NCI-H1694 treated with DMSO at 0.1 percent for 48 hours (cell line): ENCODE results near the gene AAGAB.
"Not testable (repeated sequence)": the region's sequence is repeated elsewhere in the genome, so short reads cannot be mapped to it uniquely, and the experiment has no call there.

ENCODE experiments used
- DNase-seq: peaks from one replicate; lab custom pipeline; 2025; lab: John Stamatoyannopoulos, UW

AAGAB gene

GRCh38 chr15:67253101-67253500 lies 1.4 kb downstream of the AAGAB start:
- DNase-seq: no peak

- DNase-seq: no peak
Observed at GRCh38 chr15:67251318-67251717, 3.1 kb downstream of the AAGAB start.

- DNase-seq: no peak
Observed at GRCh38 chr15:67249830-67250229, 4.6 kb downstream of the AAGAB start.

DNA sequence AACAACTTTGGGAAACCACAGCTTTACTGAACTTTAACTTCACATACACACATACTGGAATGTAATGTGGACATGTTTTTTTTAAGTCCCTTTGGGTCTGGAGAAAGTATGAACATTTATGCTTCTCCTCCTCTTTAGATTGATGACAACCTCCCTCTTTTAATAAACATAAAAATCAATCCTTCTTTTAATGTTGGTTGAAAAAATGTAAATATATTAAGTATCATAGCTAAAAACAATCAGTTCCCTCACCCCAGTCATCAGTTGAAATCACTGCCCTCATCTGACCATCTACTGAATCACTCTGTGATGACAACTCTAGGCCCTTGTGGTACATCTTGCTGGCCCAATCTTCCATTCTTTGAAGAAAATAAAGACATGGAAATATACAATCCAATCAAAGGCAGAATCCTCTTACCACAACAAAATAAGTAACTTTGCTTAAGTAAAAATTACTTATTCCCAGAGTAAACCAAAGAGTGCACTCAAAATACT lies 6.4 kb downstream of the AAGAB start:
- DNase-seq: no peak

DNA sequence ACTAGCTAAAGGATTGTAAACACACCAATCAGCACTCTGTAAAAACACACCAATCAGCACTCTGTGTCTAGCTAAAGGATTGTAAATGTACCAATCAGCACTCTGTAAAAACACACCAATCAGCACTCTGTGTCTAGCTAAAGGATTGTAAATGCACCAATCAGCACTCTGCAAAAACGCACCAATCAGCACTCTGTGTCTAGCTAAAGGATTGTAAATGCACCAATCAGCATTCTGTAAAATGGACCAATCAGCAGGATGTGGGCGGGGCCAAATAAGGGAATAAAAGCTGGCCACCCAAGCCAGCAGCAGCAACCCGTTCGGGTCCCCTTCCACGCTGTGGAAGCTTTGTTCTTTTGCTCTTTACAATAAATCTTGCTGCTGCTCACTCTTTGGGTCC lies 7.9 kb downstream of the AAGAB start:
- DNase-seq: not testable (repeated sequence)

DNA sequence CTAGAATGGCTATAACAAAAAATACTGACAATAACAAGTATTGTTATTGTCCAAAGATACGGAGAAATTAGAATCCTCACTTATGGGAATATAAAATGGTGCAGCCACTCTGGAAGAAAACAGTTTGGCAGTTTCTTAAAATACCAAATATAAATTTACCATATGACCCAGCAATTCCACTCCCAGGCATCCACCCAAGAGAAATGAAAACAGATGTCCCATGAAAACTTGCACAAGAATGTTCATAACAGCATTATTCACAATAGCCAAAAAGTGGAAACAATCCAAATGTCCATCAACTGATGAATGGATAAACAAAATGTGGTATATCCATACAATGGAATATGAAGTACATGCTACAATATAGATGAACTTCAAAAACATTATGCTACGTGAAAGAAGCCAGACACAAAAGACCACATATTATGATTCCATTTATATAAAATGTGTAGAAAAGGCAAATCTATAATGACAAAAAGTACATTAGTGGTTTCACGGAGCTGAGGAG lies 9.4 kb downstream of the AAGAB start:
- DNase-seq: no peak

GRCh38 chr15:67242708-67243111 lies 11.8 kb downstream of the AAGAB start:
- no peak for DNase-seq

DNA sequence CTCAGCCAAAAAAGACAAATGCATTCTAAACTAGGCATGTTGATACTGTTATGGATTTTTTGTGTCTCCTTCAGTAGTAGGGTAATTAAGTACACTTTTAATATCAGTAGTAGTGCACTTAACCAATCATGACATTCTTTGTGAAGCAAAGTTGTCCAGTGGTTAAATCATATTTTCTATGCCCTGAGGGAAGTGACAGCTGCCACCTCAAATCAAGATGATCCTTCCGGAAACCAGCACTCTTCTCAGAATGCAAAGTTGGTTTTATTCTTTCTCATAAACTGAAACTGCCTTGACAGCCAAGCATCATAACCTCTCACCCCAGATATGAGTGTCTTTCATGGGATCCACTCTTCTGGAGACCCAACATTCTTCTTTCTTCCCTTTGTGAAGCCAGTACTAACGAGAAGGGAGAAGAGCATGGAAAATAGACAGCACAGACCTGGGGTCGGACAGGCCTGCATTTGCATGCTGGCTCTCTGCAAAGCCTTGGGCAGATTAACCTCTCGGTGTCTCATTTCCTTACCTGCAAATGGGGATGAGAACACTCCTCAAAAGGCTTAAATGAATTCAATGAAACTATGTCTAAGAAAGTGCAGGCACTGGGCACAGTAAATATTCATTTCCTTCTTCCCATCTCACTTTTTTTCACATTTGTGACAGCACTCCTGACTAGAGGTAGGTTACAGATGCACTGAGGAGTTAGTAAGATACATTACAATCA lies 13.2 kb downstream of the AAGAB start:
- no peak for DNase-seq

- peak; percentile 35 for DNase-seq
Observed at GRCh38 chr15:67240235-67241131, 14.0 kb downstream of the AAGAB start.

GRCh38 chr15:67232591-67232990 lies 21.9 kb downstream of the AAGAB start:
- no peak for DNase-seq

DNA sequence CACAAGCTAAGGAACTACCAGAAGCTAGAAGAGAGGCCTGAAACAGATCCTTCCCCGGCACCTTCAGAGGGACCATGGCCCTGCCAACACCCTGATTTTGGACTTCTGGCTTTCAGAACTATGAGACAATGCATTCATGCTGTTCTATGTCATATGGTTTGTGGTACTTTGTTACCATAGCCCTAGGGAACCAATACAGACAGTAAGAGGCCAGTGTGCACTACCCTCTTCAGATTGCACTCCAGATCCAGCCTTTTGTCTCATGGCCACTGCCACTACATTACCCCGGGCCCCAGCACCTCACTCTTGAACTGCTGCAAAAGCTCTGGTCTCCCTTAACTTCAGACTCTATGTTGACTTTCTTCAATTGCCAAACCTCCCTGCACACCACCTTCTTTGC lies 24.0 kb downstream of the AAGAB start:
- no peak for DNase-seq

GRCh38 chr15:67228286-67228685 lies 26.2 kb downstream of the AAGAB start:
- DNase-seq: no peak

DNA sequence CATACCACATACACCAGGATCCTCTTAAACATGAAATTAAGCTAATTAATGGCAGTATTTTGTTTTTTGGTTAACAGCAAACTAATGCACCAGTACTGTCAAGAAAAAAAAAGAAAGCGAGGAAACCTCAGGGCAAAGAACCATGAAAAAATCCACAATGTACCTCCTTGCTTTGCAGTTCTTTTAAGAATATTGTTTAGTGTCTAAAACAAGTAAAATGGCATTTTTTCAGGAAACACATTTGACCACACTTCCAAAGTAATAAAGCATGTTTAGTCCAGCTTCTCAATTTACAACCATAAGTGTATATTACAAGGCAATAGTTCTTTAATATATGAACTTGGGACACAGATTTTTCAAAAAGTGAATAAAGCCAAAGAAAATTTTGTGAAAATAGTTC lies 26.6 kb downstream of the AAGAB start:
- no peak for DNase-seq

GRCh38 chr15:67227431-67227830 lies 27.0 kb downstream of the AAGAB start:
- DNase-seq: no peak

GRCh38 chr15:67225336-67225735 lies 29.1 kb downstream of the AAGAB start:
- DNase-seq: no peak

DNA sequence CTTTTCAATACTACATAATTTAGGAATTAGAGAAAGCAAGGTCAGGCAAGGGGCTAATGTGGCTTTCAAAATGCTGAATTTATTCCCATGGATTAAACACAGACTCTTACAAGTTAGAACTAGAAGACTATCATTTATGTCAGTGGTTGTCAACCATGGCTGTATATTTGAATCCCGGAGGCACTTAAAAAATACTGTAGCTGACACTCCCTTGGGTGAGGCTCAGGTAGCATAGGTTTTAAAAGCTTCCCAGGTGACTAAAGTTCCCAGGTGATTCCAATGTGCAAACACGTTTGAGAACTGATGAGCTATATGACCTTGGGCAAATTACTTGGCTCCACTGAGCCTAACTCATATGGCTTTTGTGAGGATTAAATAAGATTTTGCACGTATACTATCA lies 29.6 kb downstream of the AAGAB start:
- no peak for DNase-seq

DNA sequence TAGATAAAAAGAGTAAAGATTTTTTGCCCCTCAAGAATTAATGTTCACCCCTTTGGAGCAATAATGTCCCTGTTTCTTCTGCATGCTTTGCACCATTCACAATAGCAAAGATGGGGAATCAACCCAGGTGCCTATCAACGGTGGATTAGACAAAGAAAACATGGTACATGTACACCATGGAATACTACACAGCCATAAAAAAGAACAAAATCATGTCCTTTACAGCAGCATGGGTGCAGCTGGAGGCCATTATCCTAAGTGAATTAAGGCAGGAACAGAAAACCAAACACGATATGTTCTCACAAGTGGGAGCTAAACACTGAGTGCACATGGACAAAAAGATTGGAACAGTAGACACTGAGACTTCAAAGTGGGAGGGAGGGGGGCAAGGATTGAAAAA lies 35.2 kb downstream of the AAGAB start:
- DNase-seq: no peak

- DNase-seq: no peak
Observed at GRCh38 chr15:67218428-67218827, 36.0 kb downstream of the AAGAB start.

GRCh38 chr15:67216859-67217258 lies 37.6 kb downstream of the AAGAB start:
- DNase-seq: no peak

GRCh38 chr15:67215102-67215501 lies 39.4 kb downstream of the AAGAB start:
- DNase-seq: no peak

GRCh38 chr15:67212684-67213367 lies 41.6 kb downstream of the AAGAB start:
- DNase-seq: no peak

DNA sequence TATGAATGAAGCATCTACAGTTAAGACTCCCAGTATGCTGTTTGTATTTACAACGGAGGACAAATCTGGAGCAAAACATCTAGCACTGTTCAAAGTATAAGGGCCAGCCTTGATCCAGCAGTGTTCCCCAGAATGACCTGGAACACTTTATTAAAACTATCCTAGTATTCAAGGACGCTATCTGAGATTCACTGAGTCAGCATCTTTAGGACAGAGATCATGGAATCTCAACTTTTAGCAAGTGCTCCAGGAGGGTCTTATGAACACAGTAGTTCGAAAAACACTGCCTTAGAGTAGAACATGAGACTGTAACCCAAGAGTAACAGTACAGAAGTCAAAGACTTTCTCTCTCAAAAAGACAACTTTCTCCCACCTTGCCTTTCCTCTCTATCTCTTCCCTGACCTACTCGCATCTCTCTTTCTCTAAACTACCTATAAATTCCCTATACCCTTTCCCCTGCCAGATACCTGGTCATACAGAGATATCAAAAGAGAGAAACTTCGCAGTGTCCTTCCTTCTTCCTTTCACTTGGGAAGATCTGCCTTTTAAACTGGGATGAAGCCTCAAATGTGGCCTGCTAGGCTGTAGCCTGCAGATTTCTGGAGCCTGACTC lies 43.8 kb downstream of the AAGAB start:
- DNase-seq: no peak
